T-helper 1 cell treated with Interleukin-12 subunit alpha and Interleukin-12 subunit beta and Interleukin-4 antibody, amounts not matched to agents 30 μg/mL and 1 μg/mL, for 36 hours (primary cell): ENCODE results near the gene PCSK2.

Experiments
- H3K27ac Mint-ChIP-seq: one replicate; pipeline ENCODE4 v1.8.0; 2021; ENCODE audit warnings: mild to moderate bottlenecking, mixed read lengths
- H3K27me3 Mint-ChIP-seq: one replicate; pipeline ENCODE4 v1.8.0; 2021; ENCODE audit warnings: low read depth, mixed read lengths
- H3K36me3 Mint-ChIP-seq: one replicate; pipeline ENCODE4 v1.8.0; 2021; ENCODE audit warnings: low read depth, mixed read lengths
- H3K4me1 Mint-ChIP-seq: one replicate; pipeline ENCODE4 v1.8.0; 2021; ENCODE audit warnings: low read depth, mixed read lengths
- H3K4me3 Mint-ChIP-seq: one replicate; pipeline ENCODE4 v1.8.0; 2021; ENCODE audit warnings: mild to moderate bottlenecking, moderate library complexity, mixed read lengths
- H3K9me3 Mint-ChIP-seq: one replicate; pipeline ENCODE4 v1.8.0; 2021; ENCODE audit warnings: mixed read lengths

The PCSK2 gene

GRCh38 chr20:17295991-17296390 is 69.2 kb downstream of the PCSK2 start:
- H3K9me3 Mint-ChIP-seq = no peaks in the 10 kb centered on the region
- H3K27ac Mint-ChIP-seq = no peak overlapping the region
- no peaks in the 10 kb centered on the region for H3K36me3 Mint-ChIP-seq
- no peak overlapping the region for H3K4me3 Mint-ChIP-seq
- no peaks in the 10 kb centered on the region for H3K4me1 Mint-ChIP-seq
- no peaks in the 10 kb centered on the region for H3K27me3 Mint-ChIP-seq

GRCh38 chr20:17298171-17298570 is 71.3 kb downstream of the PCSK2 start:
- Mint-ChIP-seq H3K4me1 (no peaks in the 10 kb centered on the region), H3K27me3 (no peaks in the 10 kb centered on the region), H3K4me3 (no peak overlapping the region), H3K27ac (no peak overlapping the region), H3K36me3 (no peaks in the 10 kb centered on the region), H3K9me3 (no peaks in the 10 kb centered on the region)

- Mint-ChIP-seq H3K27me3 (no peaks in the 10 kb centered on the region), H3K9me3 (no peaks in the 10 kb centered on the region), H3K4me1 (no peaks in the 10 kb centered on the region), H3K36me3 (no peaks in the 10 kb centered on the region), H3K4me3 (no peak overlapping the region), H3K27ac (no peak overlapping the region)
Observed at GRCh38 chr20:17298751-17299150, 71.9 kb downstream of the PCSK2 start.

- Mint-ChIP-seq H3K27me3 (no peaks in the 10 kb centered on the region), H3K36me3 (no peaks in the 10 kb centered on the region), H3K4me3 (no peak overlapping the region), H3K4me1 (no peaks in the 10 kb centered on the region), H3K9me3 (no peaks in the 10 kb centered on the region), H3K27ac (no peak overlapping the region)
Observed at GRCh38 chr20:17300113-17300512, 73.3 kb downstream of the PCSK2 start.

GRCh38 chr20:17304774-17305173 is 77.9 kb downstream of the PCSK2 start:
- Mint-ChIP-seq H3K4me1 (no peaks in the 10 kb centered on the region), H3K9me3 (no peaks in the 10 kb centered on the region), H3K27me3 (no peaks in the 10 kb centered on the region), H3K4me3 (no peak overlapping the region), H3K36me3 (no peaks in the 10 kb centered on the region), H3K27ac (no peak overlapping the region)

- H3K4me1 Mint-ChIP-seq = no peaks in the 10 kb centered on the region
- H3K36me3 Mint-ChIP-seq = no peaks in the 10 kb centered on the region
- no peaks in the 10 kb centered on the region for H3K9me3 Mint-ChIP-seq
- H3K27me3 Mint-ChIP-seq = no peaks in the 10 kb centered on the region
- no peak overlapping the region for H3K4me3 Mint-ChIP-seq
- H3K27ac Mint-ChIP-seq = no peak overlapping the region
Observed at GRCh38 chr20:17306427-17306826, 79.6 kb downstream of the PCSK2 start.

- no peaks in the 10 kb centered on the region for H3K9me3 Mint-ChIP-seq
- H3K4me1 Mint-ChIP-seq = no peaks in the 10 kb centered on the region
- peaks cover 33% of the 10 kb centered on the region for H3K27me3 Mint-ChIP-seq
- H3K4me3 Mint-ChIP-seq = no peak overlapping the region
- no peaks in the 10 kb centered on the region for H3K36me3 Mint-ChIP-seq
- H3K27ac Mint-ChIP-seq = no peak overlapping the region
Observed at GRCh38 chr20:17314264-17314663, 87.4 kb downstream of the PCSK2 start.

- Mint-ChIP-seq H3K36me3 (no peaks in the 10 kb centered on the region), H3K27me3 (peaks cover 33% of the 10 kb centered on the region), H3K4me1 (no peaks in the 10 kb centered on the region), H3K4me3 (no peak overlapping the region), H3K27ac (no peak overlapping the region), H3K9me3 (no peaks in the 10 kb centered on the region)
Observed at GRCh38 chr20:17315407-17316231, 88.8 kb downstream of the PCSK2 start.

GRCh38 chr20:17316316-17317038 is 89.6 kb downstream of the PCSK2 start:
- no peak overlapping the region for H3K4me3 Mint-ChIP-seq
- H3K27ac Mint-ChIP-seq = no peak overlapping the region
- H3K9me3 Mint-ChIP-seq = no peaks in the 10 kb centered on the region
- H3K36me3 Mint-ChIP-seq = no peaks in the 10 kb centered on the region
- H3K27me3 Mint-ChIP-seq = peaks cover 33% of the 10 kb centered on the region
- H3K4me1 Mint-ChIP-seq = no peaks in the 10 kb centered on the region

- H3K9me3 Mint-ChIP-seq = no peaks in the 10 kb centered on the region
- no peak overlapping the region for H3K27ac Mint-ChIP-seq
- no peaks in the 10 kb centered on the region for H3K4me1 Mint-ChIP-seq
- H3K27me3 Mint-ChIP-seq = peaks cover 33% of the 10 kb centered on the region
- no peaks in the 10 kb centered on the region for H3K36me3 Mint-ChIP-seq
- H3K4me3 Mint-ChIP-seq = no peak overlapping the region
Observed at GRCh38 chr20:17317341-17317740, 90.5 kb downstream of the PCSK2 start.

GRCh38 chr20:17320456-17320855 is 93.6 kb downstream of the PCSK2 start:
- H3K27me3 Mint-ChIP-seq = peaks cover 20% of the 10 kb centered on the region
- no peak overlapping the region for H3K27ac Mint-ChIP-seq
- no peaks in the 10 kb centered on the region for H3K4me1 Mint-ChIP-seq
- no peaks in the 10 kb centered on the region for H3K9me3 Mint-ChIP-seq
- no peak overlapping the region for H3K4me3 Mint-ChIP-seq
- H3K36me3 Mint-ChIP-seq = no peaks in the 10 kb centered on the region

- no peaks in the 10 kb centered on the region for H3K4me1 Mint-ChIP-seq
- no peaks in the 10 kb centered on the region for H3K9me3 Mint-ChIP-seq
- H3K4me3 Mint-ChIP-seq = no peak overlapping the region
- no peak overlapping the region for H3K27ac Mint-ChIP-seq
- H3K36me3 Mint-ChIP-seq = no peaks in the 10 kb centered on the region
- H3K27me3 Mint-ChIP-seq = peaks cover 7% of the 10 kb centered on the region
Observed at GRCh38 chr20:17326096-17326495, 99.3 kb downstream of the PCSK2 start.

- Mint-ChIP-seq H3K27me3 (peaks cover 7% of the 10 kb centered on the region), H3K27ac (no peak overlapping the region), H3K4me1 (no peaks in the 10 kb centered on the region), H3K9me3 (no peaks in the 10 kb centered on the region), H3K36me3 (no peaks in the 10 kb centered on the region), H3K4me3 (no peak overlapping the region)
Observed at GRCh38 chr20:17327185-17328148, 100.6 kb downstream of the PCSK2 start.

GRCh38 chr20:17334932-17335331 is 108.1 kb downstream of the PCSK2 start:
- no peak overlapping the region for H3K4me3 Mint-ChIP-seq
- no peaks in the 10 kb centered on the region for H3K4me1 Mint-ChIP-seq

More at GRCh38 chr20:17334932-17335331, 108.1 kb downstream of the PCSK2 start:
- Mint-ChIP-seq H3K9me3 (no peaks in the 10 kb centered on the region), H3K27ac (no peak overlapping the region), H3K36me3 (no peaks in the 10 kb centered on the region), H3K27me3 (no peaks in the 10 kb centered on the region)
